H9 (cell line): Measurements from ENCODE around the gene EPHX1. TPM values are rescaled to one million over a fixed set of nuclear protein-coding genes. Genes with fewer than 3 reads are reported as not detected.

Experiments used
- DNase-seq: peaks from one replicate; pipeline ENCODE4 v3.0.0-alpha.2; 2017
- H2AFZ ChIP-seq: one replicate; pipeline ENCODE4 v1.6.1; 2013; ENCODE audit warnings: mild to moderate bottlenecking, low read length, control low read depth, moderate library complexity
- H2AK5ac ChIP-seq: 2 replicates; pipeline ENCODE4 v1.6.1; 2013; ENCODE audit warnings: low read length, control low read depth, mixed read lengths; ENCODE audit not compliant: insufficient read length
- H2BK120ac ChIP-seq: one replicate; pipeline ENCODE4 v1.6.1; 2013; ENCODE audit warnings: low read depth, mild to moderate bottlenecking, low read length, control low read depth, inconsistent platforms; ENCODE audit not compliant: poor library complexity, severe bottlenecking
- H2BK12ac ChIP-seq: 2 replicates; pipeline ENCODE4 v1.6.1; 2013; ENCODE audit warnings: low read length, control low read depth, mixed read lengths, low read depth; ENCODE audit not compliant: insufficient read length
- H2BK15ac ChIP-seq: 2 replicates; pipeline ENCODE4 v1.6.1; 2013; ENCODE audit warnings: low read depth, low read length, control low read depth
- H2BK20ac ChIP-seq: one replicate; pipeline ENCODE4 v1.6.1; 2013; ENCODE audit warnings: low read depth, mild to moderate bottlenecking, low read length, control low read depth, inconsistent platforms; ENCODE audit not compliant: poor library complexity, severe bottlenecking
- H2BK5ac ChIP-seq: 2 replicates; pipeline ENCODE4 v1.6.1; 2013; ENCODE audit warnings: low read length, control low read depth, mixed read lengths; ENCODE audit not compliant: insufficient read length
- H3K14ac ChIP-seq: 2 replicates; pipeline ENCODE4 v1.6.1; 2013; ENCODE audit warnings: low read length, control low read depth; ENCODE audit not compliant: insufficient read depth
- H3K18ac ChIP-seq: 2 replicates; pipeline ENCODE4 v1.6.1; 2013; ENCODE audit warnings: low read depth, mild to moderate bottlenecking, mixed read lengths, low read length, control low read depth; ENCODE audit not compliant: insufficient read length
- H3K23ac ChIP-seq: 2 replicates; pipeline ENCODE4 v1.6.1; 2013; ENCODE audit warnings: low read length, control low read depth, mixed read lengths, low read depth; ENCODE audit not compliant: insufficient read length
- H3K23me2 ChIP-seq: 2 replicates; pipeline ENCODE4 v1.6.1; 2013; ENCODE audit warnings: low read depth, mild to moderate bottlenecking, mixed read lengths, low read length, control low read depth; ENCODE audit not compliant: insufficient read length, poor library complexity, severe bottlenecking
- H3K27ac ChIP-seq: 2 replicates; pipeline ENCODE4 v1.5.1; 2013; ENCODE audit warnings: low read length, control low read depth, mixed read lengths, low read depth; ENCODE audit not compliant: insufficient read length
- H3K27me3 ChIP-seq: 2 replicates; pipeline ENCODE4 v1.6.1; 2013; ENCODE audit warnings: low read length, control low read depth, inconsistent platforms; ENCODE audit not compliant: insufficient read depth
- H3K4ac ChIP-seq: 2 replicates; pipeline ENCODE4 v1.6.1; 2013; ENCODE audit warnings: low read depth, mild to moderate bottlenecking, control low read depth, inconsistent platforms, low read length, moderate library complexity
- H3K4me1 ChIP-seq: 2 replicates; pipeline ENCODE4 v1.6.1; 2013; ENCODE audit warnings: low read length, control low read depth, inconsistent platforms; ENCODE audit not compliant: insufficient read depth
- H3K4me2 ChIP-seq: 2 replicates; pipeline ENCODE4 v1.6.1; 2013; ENCODE audit warnings: low read length, control low read depth, mixed read lengths; ENCODE audit not compliant: insufficient read length, insufficient read depth
- H3K56ac ChIP-seq: 2 replicates; pipeline ENCODE4 v1.6.1; 2013; ENCODE audit warnings: low read depth, mild to moderate bottlenecking, mixed read lengths, low read length, control low read depth; ENCODE audit not compliant: insufficient read length
- H3K79me1 ChIP-seq: 2 replicates; pipeline ENCODE4 v1.6.1; 2013; ENCODE audit warnings: low read depth, mild to moderate bottlenecking, moderate library complexity, low read length, control low read depth, inconsistent platforms; ENCODE audit not compliant: insufficient read depth, poor library complexity, severe bottlenecking
- H3K79me2 ChIP-seq: 2 replicates; pipeline ENCODE4 v1.6.1; 2013; ENCODE audit warnings: low read length, control low read depth, inconsistent platforms; ENCODE audit not compliant: insufficient read depth
- H3K9ac ChIP-seq: 2 replicates; pipeline ENCODE4 v1.6.1; 2013; ENCODE audit warnings: low read length, control low read depth, mixed read lengths; ENCODE audit not compliant: insufficient read length; ENCODE audit errors: extremely low read depth
- H3K9me3 ChIP-seq: one replicate; pipeline ENCODE4 v1.6.1; 2013; ENCODE audit warnings: low read depth, low read length, inconsistent platforms; ENCODE audit not compliant: control insufficient read depth
- H3T11ph ChIP-seq: one replicate; pipeline ENCODE4 v1.6.1; 2013; ENCODE audit warnings: mild to moderate bottlenecking, low read length, control low read depth, inconsistent platforms
- H4K20me1 ChIP-seq: one replicate; pipeline ENCODE4 v1.6.1; 2013; ENCODE audit not compliant: control insufficient read depth, insufficient read length, insufficient read depth
- H4K5ac ChIP-seq: 2 replicates; pipeline ENCODE4 v1.6.1; 2013; ENCODE audit warnings: low read depth, mild to moderate bottlenecking, mixed read lengths, low read length, control low read depth; ENCODE audit not compliant: insufficient read length
- H4K8ac ChIP-seq: replicated peaks from 2 replicates; pipeline ENCODE4 v1.6.1; 2013; ENCODE audit warnings: low read length, control low read depth, mixed read lengths, low read depth; ENCODE audit not compliant: insufficient read length
- H4K91ac ChIP-seq: 2 replicates; pipeline ENCODE4 v1.6.1; 2013; ENCODE audit warnings: low read depth, mild to moderate bottlenecking, moderate library complexity, mixed read lengths, low read length, control low read depth; ENCODE audit not compliant: insufficient read length
- H3K27ac Mint-ChIP-seq, 3 experiments: 2 replicates in 2 of 3; 3 replicates in 1 of 3; pipeline ENCODE4 v1.8.0; 2020 to 2021; ENCODE audit warnings: mixed read lengths in 3 of 3, mild to moderate bottlenecking in 1 of 3, moderate library complexity in 1 of 3
- H3K27me3 Mint-ChIP-seq: 2 replicates; pipeline ENCODE4 v1.8.0; 2021; ENCODE audit warnings: low read depth, mild to moderate bottlenecking, moderate library complexity, mixed read lengths
- H3K36me3 Mint-ChIP-seq, 3 experiments: 2 replicates in 2 of 3; 3 replicates in 1 of 3; pipeline ENCODE4 v1.8.0; 2020 to 2021; ENCODE audit warnings: low read depth in 3 of 3, mixed read lengths in 3 of 3; ENCODE audit not compliant: insufficient read depth in 1 of 3
- H3K4me1 Mint-ChIP-seq, 2 experiments: 2 replicates each; pipeline ENCODE4 v1.8.0; 2020; ENCODE audit warnings: mixed read lengths in 2 of 2
- H3K4me3 Mint-ChIP-seq, 2 experiments: 2 replicates in 1 of 2; 3 replicates in 1 of 2; pipeline ENCODE4 v1.8.0; 2020 to 2021; ENCODE audit warnings: mild to moderate bottlenecking in 2 of 2, mixed read lengths in 2 of 2, moderate library complexity in 1 of 2
- H3K9me3 Mint-ChIP-seq, 2 experiments: 2 replicates in 1 of 2; 3 replicates in 1 of 2; pipeline ENCODE4 v1.8.0; 2020; ENCODE audit warnings: mild to moderate bottlenecking in 2 of 2, mixed read lengths in 2 of 2, moderate library complexity in 1 of 2
- WGBS: extraction: QIAGEN DNeasy Blood & Tissue Kit; methylation state at CpG from one replicate; pipeline ENCODE4 v1.1.7; 2013; ENCODE audit warnings: missing lambda C conversion rate, low lambda C conversion rate, mixed read lengths; ENCODE audit not compliant: insufficient read length; ENCODE audit errors: extremely low coverage; 5-methylcytosine and 5-hydroxymethylcytosine counted together
- total RNA-seq: library from RNA; stranded (reverse); gene quantifications from 2 replicates; pipeline ENCODE4 v1.2.1, GENCODE V29; 2021
- TF ChIP-seq, protein P1 (sequence below): fragments of 200-600 bp; sonication (generic); conservative IDR thresholded peaks from 3 replicates; pipeline ENCODE4 v1.8.0; 2021; ENCODE audit warnings: antibody characterized with exemption, mild to moderate bottlenecking

The EPHX1 gene
- total RNA-seq, 1 experiment from 2014 or later, result 40.6 TPM

DNA sequence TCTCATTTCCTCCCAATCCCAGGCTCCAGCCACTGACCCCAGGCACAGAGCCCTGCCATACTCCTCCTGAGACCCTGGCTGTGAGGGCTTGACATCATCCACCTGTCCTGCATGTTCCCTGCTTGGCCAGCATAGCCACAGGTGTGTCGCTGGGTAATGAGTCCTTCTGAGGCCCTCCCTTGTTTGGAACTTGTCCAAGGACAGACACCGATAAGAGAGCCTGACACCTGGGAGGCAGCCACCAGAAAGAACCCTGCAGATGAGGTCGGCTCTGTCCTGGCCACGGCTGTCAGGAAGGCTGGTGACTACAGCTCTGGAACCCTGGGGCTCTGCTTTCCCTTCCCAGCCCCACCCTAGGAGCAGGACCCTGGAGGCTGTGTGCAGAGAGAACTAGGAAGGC, 37.7 kb downstream of the EPHX1 start:
- Mint-ChIP-seq H3K9me3 (peaks cover 5 to 9% of the 10 kb centered on the region in 2 experiments), H3K27ac (no peak overlapping the region), H3K27me3 (no peaks in the 10 kb centered on the region), H3K36me3 (peaks cover 57 to 81% (median 62%) of the 10 kb centered on the region in 3 experiments), H3K4me1 (peaks cover 8 to 15% of the 10 kb centered on the region in 2 experiments), H3K4me3 (no peak overlapping the region)
- no peaks in the 10 kb centered on the region; the same call in 1 of the 2 replicates for H3K27me3 ChIP-seq
- no peak overlapping the region for H4K8ac ChIP-seq
- H2BK20ac ChIP-seq, result no peak overlapping the region
- peak; percentile 22 for DNase-seq
- H4K20me1 ChIP-seq, result no peaks in the 10 kb centered on the region
- H3T11ph ChIP-seq, result no peak overlapping the region
- no peak overlapping the region for H3K4ac ChIP-seq
- no peak overlapping the region for H3K4me2 ChIP-seq
- no peak overlapping the region for H3K56ac ChIP-seq
- H2BK15ac ChIP-seq, result no peak overlapping the region
- H3K27ac ChIP-seq, result no peak overlapping the region
- no peaks in the 10 kb centered on the region for H3K79me2 ChIP-seq
- H3K9ac ChIP-seq, result no peak overlapping the region
- H4K5ac ChIP-seq, result no peak overlapping the region
- no peak overlapping the region for H2AK5ac ChIP-seq
- no peak overlapping the region for H3K18ac ChIP-seq
- no peak overlapping the region for H4K91ac ChIP-seq
- H3K79me1 ChIP-seq, result no peaks in the 10 kb centered on the region
- WGBS, result no CpG with 5 or more reads among the region's 4 CpGs
- H3K23me2 ChIP-seq, result no peaks in the 10 kb centered on the region
- H2AFZ ChIP-seq, result no peak overlapping the region
- H3K4me1 ChIP-seq, result no peaks in the 10 kb centered on the region
- no peak overlapping the region for H3K23ac ChIP-seq
- peaks cover 4% of the 10 kb centered on the region for H3K9me3 ChIP-seq
- H2BK5ac ChIP-seq, result no peak overlapping the region
- H2BK12ac ChIP-seq, result no peak overlapping the region
- TF ChIP-seq, protein P1, sequence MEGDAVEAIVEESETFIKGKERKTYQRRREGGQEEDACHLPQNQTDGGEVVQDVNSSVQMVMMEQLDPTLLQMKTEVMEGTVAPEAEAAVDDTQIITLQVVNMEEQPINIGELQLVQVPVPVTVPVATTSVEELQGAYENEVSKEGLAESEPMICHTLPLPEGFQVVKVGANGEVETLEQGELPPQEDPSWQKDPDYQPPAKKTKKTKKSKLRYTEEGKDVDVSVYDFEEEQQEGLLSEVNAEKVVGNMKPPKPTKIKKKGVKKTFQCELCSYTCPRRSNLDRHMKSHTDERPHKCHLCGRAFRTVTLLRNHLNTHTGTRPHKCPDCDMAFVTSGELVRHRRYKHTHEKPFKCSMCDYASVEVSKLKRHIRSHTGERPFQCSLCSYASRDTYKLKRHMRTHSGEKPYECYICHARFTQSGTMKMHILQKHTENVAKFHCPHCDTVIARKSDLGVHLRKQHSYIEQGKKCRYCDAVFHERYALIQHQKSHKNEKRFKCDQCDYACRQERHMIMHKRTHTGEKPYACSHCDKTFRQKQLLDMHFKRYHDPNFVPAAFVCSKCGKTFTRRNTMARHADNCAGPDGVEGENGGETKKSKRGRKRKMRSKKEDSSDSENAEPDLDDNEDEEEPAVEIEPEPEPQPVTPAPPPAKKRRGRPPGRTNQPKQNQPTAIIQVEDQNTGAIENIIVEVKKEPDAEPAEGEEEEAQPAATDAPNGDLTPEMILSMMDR, result no peak
- H3K14ac ChIP-seq, result no peak overlapping the region
- no peak overlapping the region for H2BK120ac ChIP-seq
